ENCODE data around the gene ASPN. TPM values are rescaled to one million over a fixed set of nuclear protein-coding genes. Genes with fewer than 3 reads are reported as not detected.

ASPN gene
- total and polyA plus RNA-seq, 8 donors: 2.1 to 27.5 (median 5.2) TPM

GRCh38 chr9:92527832-92528521 lies 45.7 kb upstream of the ASPN start:
- DNase-seq: no peak

GRCh38 chr9:92527291-92527828 lies 45.1 kb upstream of the ASPN start:
- Histone ChIP-seq H3K27me3 (no peaks in the 10 kb centered on the region), H3K9me3 (no peaks in the 10 kb centered on the region), H3K36me3 (no peaks in the 10 kb centered on the region), H3K4me1 (no peaks in the 10 kb centered on the region), H3K4me3 (no peak overlapping the region), H3K27ac (no peak overlapping the region)
- no peak for DNase-seq
- ATAC-seq: no peak
- intact Hi-C loops (cut with DNase I): no loop called here
- TF ChIP-seq CTCF (IDR thresholded peaks at IDR 0.05): no peak

More at GRCh38 chr9:92527832-92528521, 45.7 kb upstream of the ASPN start:
- TF ChIP-seq CTCF (IDR thresholded peaks at IDR 0.05): no peak
- Histone ChIP-seq H3K27ac (no peak overlapping the region), H3K4me1 (no peaks in the 10 kb centered on the region), H3K4me3 (no peak overlapping the region), H3K36me3 (no peaks in the 10 kb centered on the region), H3K9me3 (no peaks in the 10 kb centered on the region), H3K27me3 (no peaks in the 10 kb centered on the region)
- ATAC-seq: no peak
- intact Hi-C loops (cut with DNase I): no loop called here

- Histone ChIP-seq H3K27me3 (no peaks in the 10 kb centered on the region), H3K4me3 (no peak overlapping the region), H3K27ac (no peak overlapping the region), H3K4me1 (no peaks in the 10 kb centered on the region), H3K9me3 (no peaks in the 10 kb centered on the region), H3K36me3 (no peaks in the 10 kb centered on the region)
- intact Hi-C loops (cut with DNase I): no loop called here
- DNase-seq: no peak
- no peak for TF ChIP-seq CTCF (IDR thresholded peaks at IDR 0.05)
- no peak for ATAC-seq
These were observed 43.0 kb upstream of the ASPN start for GRCh38 chr9:92525306-92525705.

- intact Hi-C loops (cut with DNase I): no loop called here
- Histone ChIP-seq H3K9me3 (no peaks in the 10 kb centered on the region), H3K4me1 (no peaks in the 10 kb centered on the region), H3K36me3 (no peaks in the 10 kb centered on the region), H3K4me3 (no peak overlapping the region), H3K27me3 (no peaks in the 10 kb centered on the region), H3K27ac (no peak overlapping the region)
- no peak for ATAC-seq
- no peak for DNase-seq
- no peak for TF ChIP-seq CTCF (IDR thresholded peaks at IDR 0.05)
These were observed 42.6 kb upstream of the ASPN start for GRCh38 chr9:92524881-92525280.

- H3K27me3 ChIP-seq: no peaks in the 10 kb centered on the region
- no peaks in the 10 kb centered on the region for H3K36me3 ChIP-seq
- no peaks in the 10 kb centered on the region for H3K4me1 ChIP-seq
- H3K27ac ChIP-seq: no peak overlapping the region
- no peak for ATAC-seq
- intact Hi-C loops (cut with DNase I): no loop called here
- DNase-seq: no peak
- H3K9me3 ChIP-seq: no peaks in the 10 kb centered on the region
- TF ChIP-seq CTCF (IDR thresholded peaks at IDR 0.05): no peak
- no peak overlapping the region for H3K4me3 ChIP-seq
These were observed 41.0 kb upstream of the ASPN start for GRCh38 chr9:92522983-92523970.
